Esophagus muscularis mucosa (tissue), 4 donors: ENCODE results near the gene HVCN1. TPM values are rescaled to one million over a fixed set of nuclear protein-coding genes. Genes with fewer than 3 reads are reported as not detected.

Experiments
- DNase-seq: peaks from one replicate; pipeline ENCODE4 v3.0.0-alpha.2; 2017; ENCODE audit errors: extremely low spot score
- H3K27ac ChIP-seq, 4 donors: fragments of 200-600 bp; sonication (generic); replicated peaks in 1 of 4; 1 replicate in 3 of 4; 2 replicates in 1 of 4; pipeline ENCODE4 v1.5.1; 2016 to 2019; ENCODE audit warnings: mild to moderate bottlenecking in 1 of 4
- H3K27me3 ChIP-seq, 4 donors: fragments of 200-600 bp; sonication (generic); one replicate each; pipeline versions ENCODE4 v1.5.1 to v1.6.0; 2016 to 2019
- H3K36me3 ChIP-seq, 4 donors: fragments of 200-600 bp; sonication (generic); one replicate each; pipeline ENCODE4 v1.5.1; 2016 to 2019
- H3K4me1 ChIP-seq, 4 donors: fragments of 200-600 bp; sonication (generic); one replicate each; pipeline ENCODE4 v1.5.1; 2016 to 2019
- H3K4me3 ChIP-seq, 4 donors: fragments of 200-600 bp; sonication (generic); 1 replicate in 2 of 4; 2 replicates in 2 of 4; pipeline ENCODE4 v1.5.1; 2016 to 2019; ENCODE audit warnings: mild to moderate bottlenecking in 4 of 4, moderate library complexity in 1 of 4
- H3K9me3 ChIP-seq, 4 donors: fragments of 200-600 bp; sonication (generic); 1 replicate in 3 of 4; 2 replicates in 1 of 4; pipeline ENCODE4 v1.5.1; 2016 to 2019
- CTCF ChIP-seq, 3 experiments: fragments of 200-600 bp in 2 of 3; fragments of 450-650 bp in 1 of 3; sonication (generic) in 2 of 3; IDR thresholded peaks; one replicate each; pipeline ENCODE4 v1.5.1; 2017 to 2019; ENCODE audit warnings: antibody characterized with exemption in 3 of 3, mild to moderate bottlenecking in 2 of 3, moderate library complexity in 1 of 3
- EP300 ChIP-seq: sonication (generic); formaldehyde crosslinking; IDR thresholded peaks from one replicate; pipeline ENCODE4 v1.6.1; 2017; ENCODE audit warnings: antibody characterized with exemption
- POLR2A ChIP-seq: fragments of 450-650 bp; IDR thresholded peaks from one replicate; pipeline ENCODE4 v1.6.1; 2017; ENCODE audit warnings: antibody characterized with exemption, moderate library complexity, mild to moderate bottlenecking, low read depth
- POLR2AphosphoS5 ChIP-seq, 2 donors: sonication (generic); formaldehyde crosslinking; IDR thresholded peaks; one replicate each; pipeline ENCODE4 v1.6.1; 2017; ENCODE audit warnings: antibody characterized with exemption in 2 of 2
- WGBS: methylation state at CpG from one replicate; pipeline ENCODE4 v1.1.5; 2018; 5-methylcytosine and 5-hydroxymethylcytosine counted together
- intact Hi-C: fragments of 100-400 bp; cut with DNase I; formaldehyde crosslinking; loops from one replicate; pipeline ENCODE4 v1.15.1; 2023
- total RNA-seq, 4 donors: library from RNA; depleted of rRNA; stranded (reverse); fragments of >200 nt; gene quantifications; one replicate each; pipeline versions ENCODE4 v1.1.0 to v1.2.1, GENCODE V29; 2016

Gene HVCN1
- total RNA-seq, 4 donors from 2014 or later, result 5.4 to 8.9 (median 7.1) TPM

GRCh38 chr12:110718222-110718908 lies 29.4 kb upstream of the HVCN1 start:
- Histone ChIP-seq H3K27me3 (no peaks in the 10 kb centered on the region), H3K36me3 (peaks cover 17 to 71% (median 59%) of the 10 kb centered on the region in 4 donors), H3K9me3 (no peaks in the 10 kb centered on the region), H3K4me1 (peaks cover 0 to 8% (median 3%) of the 10 kb centered on the region in 4 donors), H3K4me3 (no peak overlapping the region), H3K27ac (no peak overlapping the region)
- no peak for DNase-seq
- intact Hi-C loops, result no loop called here
- 90% methylated on average over 7 of the region's 7 CpGs for WGBS
- TF ChIP-seq CTCF (IDR thresholded peaks at IDR 0.05) (no peak), POLR2AphosphoS5 (IDR thresholded peaks at IDR 0.05) (no peak), POLR2A (no peak), EP300 (no peak)

GRCh38 chr12:110717037-110717436 lies 28.1 kb upstream of the HVCN1 start:
- Histone ChIP-seq H3K4me3 (no peak overlapping the region), H3K4me1 (peaks cover 0 to 7% (median 3%) of the 10 kb centered on the region in 4 donors), H3K27me3 (no peaks in the 10 kb centered on the region), H3K27ac (no peak overlapping the region), H3K36me3 (peaks cover 9 to 58% (median 46%) of the 10 kb centered on the region in 4 donors), H3K9me3 (no peaks in the 10 kb centered on the region)
- DNase-seq, result no peak
- WGBS, result 83% methylated on average over 3 of the region's 3 CpGs
- intact Hi-C loops, result no loop called here
- TF ChIP-seq CTCF (IDR thresholded peaks at IDR 0.05) (no peak), POLR2AphosphoS5 (IDR thresholded peaks at IDR 0.05) (no peak), POLR2A (no peak), EP300 (no peak)

- Histone ChIP-seq H3K4me3 (no peak overlapping the region), H3K27me3 (no peaks in the 10 kb centered on the region), H3K4me1 (no peaks in the 10 kb centered on the region), H3K27ac (no peak overlapping the region), H3K36me3 (peaks cover 0 to 9% (median 2%) of the 10 kb centered on the region in 4 donors), H3K9me3 (no peaks in the 10 kb centered on the region)
- DNase-seq, result no peak
- intact Hi-C loops, result loop anchor here (10.0 kb wide), 1 partner anchor 176 kb away; no protein-coding TSS in a partner anchor
- TF ChIP-seq CTCF (IDR thresholded peaks at IDR 0.05) (no peak), POLR2A (no peak), EP300 (no peak), POLR2AphosphoS5 (IDR thresholded peaks at IDR 0.05) (no peak)
- 97% methylated on average over 4 of the region's 4 CpGs for WGBS
Measured at GRCh38 chr12:110708917-110709316, 20.0 kb upstream of the HVCN1 start.

GRCh38 chr12:110705309-110705708 lies 16.4 kb upstream of the HVCN1 start:
- intact Hi-C loops, result loop anchor here (10.0 kb wide), 1 partner anchor 179 kb away; no protein-coding TSS in a partner anchor
- no peaks in the 10 kb centered on the region for H3K27me3 ChIP-seq
- no peak for DNase-seq
- WGBS, result 66% methylated on average over 3 of the region's 3 CpGs
- no peaks in the 10 kb centered on the region for H3K9me3 ChIP-seq
- TF ChIP-seq POLR2A (no peak), CTCF (IDR thresholded peaks at IDR 0.05) (no peak), EP300 (no peak), POLR2AphosphoS5 (IDR thresholded peaks at IDR 0.05) (no peak)
- H3K4me3 ChIP-seq, result no peak overlapping the region
- H3K36me3 ChIP-seq, result no peaks in the 10 kb centered on the region
- H3K27ac ChIP-seq, result no peak overlapping the region
- H3K4me1 ChIP-seq, result no peaks in the 10 kb centered on the region
